ENCODE measurements around the gene MAPK8IP1. TPM values are rescaled to one million over a fixed set of nuclear protein-coding genes. Genes with fewer than 3 reads are reported as not detected.
A peak's percentile ranks its signal among the peaks of the same experiment; 100 is the strongest.

MAPK8IP1 gene
- total and polyA plus RNA-seq, 2 experiments from 2014 or later = 5.9 to 39.4 TPM

DNA sequence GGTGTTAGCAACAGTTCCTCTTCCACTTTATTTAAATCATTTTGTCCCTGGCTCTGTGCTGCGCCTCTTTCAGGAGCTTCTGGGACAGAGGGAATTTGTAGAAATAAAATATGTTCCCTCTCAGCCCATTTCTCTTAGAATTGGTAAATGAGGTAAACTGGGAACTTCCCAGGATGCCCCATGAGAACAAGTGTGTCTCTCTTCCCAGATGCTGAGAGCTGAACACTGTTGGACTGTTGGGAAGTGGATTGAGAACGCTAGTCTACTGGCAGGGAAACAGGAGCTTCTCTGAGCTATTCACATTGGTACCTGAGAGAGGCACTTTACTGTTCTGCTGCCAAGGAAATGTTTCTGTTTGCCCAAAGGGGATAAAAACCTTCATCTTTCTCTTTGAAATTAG is 34.2 kb upstream of the MAPK8IP1 start:
- Histone ChIP-seq H3K36me3 (ENCODE audit: insufficient read depth) (no peaks in the 10 kb centered on the region), H3K79me2 (replicated peaks; ENCODE audit: insufficient read depth) (peaks cover 26% of the 10 kb centered on the region), H2AFZ (no peak overlapping the region), H3K27me3 (ENCODE audit: insufficient read depth) (peaks cover 21% of the 10 kb centered on the region), H3K4me2 (no peak overlapping the region), H3F3A (replicated peaks; ENCODE audit: low read depth) (0 out of 2 replicates have a peak, but pooled peaks cover 8% of the 10 kb centered on the region), H3K9me2 (ENCODE audit: insufficient read depth) (no peaks in the 10 kb centered on the region), H3K4me1 (ENCODE audit: insufficient read depth) (peaks cover 50% of the 10 kb centered on the region), H3K27ac (ENCODE audit: low read depth) (no peak overlapping the region), H4K20me1 (replicated peaks; ENCODE audit: insufficient read depth) (peaks cover 38% of the 10 kb centered on the region), H3K4me3 (no peak overlapping the region)
- no peak for TF ChIP-seq EZH2phosphoT487 (IDR thresholded peaks at IDR 0.05; ENCODE audit: unreplicated experiment)
- peaks cover 14% of the 10 kb centered on the region for H3K27me3 Mint-ChIP-seq (ENCODE audit: insufficient read depth, low read depth, poor library complexity)
- no peaks in the 10 kb centered on the region for H3K9me3 Mint-ChIP-seq
- H3K27ac Mint-ChIP-seq = no peak overlapping the region
- no peaks in the 10 kb centered on the region for H3K36me3 Mint-ChIP-seq (ENCODE audit: low read depth)
- H3K4me1 Mint-ChIP-seq = peaks cover 56% of the 10 kb centered on the region
- H3K4me3 Mint-ChIP-seq = no peak overlapping the region
- DNase-seq (ENCODE audit: low spot score) (no peak), ATAC-seq (no peak)

DNA sequence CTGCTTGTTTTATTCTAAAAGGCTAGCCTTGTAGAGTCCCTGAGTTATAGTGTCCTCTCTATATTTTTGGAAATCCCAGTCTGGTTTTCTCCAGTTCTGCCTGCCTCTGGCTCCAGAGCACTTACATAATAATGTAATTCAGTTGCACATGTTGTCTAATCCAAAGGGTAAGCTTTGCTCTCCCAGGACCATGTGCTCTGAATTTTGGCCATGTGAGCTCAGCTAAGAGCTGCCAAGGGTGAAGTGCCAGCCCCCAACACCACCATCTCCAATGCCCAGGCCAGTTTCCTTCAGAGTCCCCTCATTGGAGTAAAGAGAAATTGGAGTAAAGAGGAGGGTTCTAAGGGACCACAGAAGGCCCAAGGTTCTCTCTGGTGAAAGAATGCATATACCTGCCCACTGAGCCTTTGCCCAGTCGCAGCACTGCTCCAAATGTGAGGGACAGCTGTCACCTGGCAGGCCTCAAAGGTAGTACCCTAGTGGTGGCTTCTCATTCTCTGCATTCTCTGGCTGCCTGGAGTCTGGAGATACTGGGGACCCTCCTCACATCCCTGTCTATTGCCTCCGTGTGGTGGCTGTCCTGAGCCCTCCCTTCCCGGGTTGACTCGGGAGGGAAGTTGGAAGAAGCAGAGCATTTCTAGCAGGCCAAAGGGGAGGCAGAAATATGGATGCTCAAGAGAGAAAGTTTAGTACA is 33.3 kb upstream of the MAPK8IP1 start:
- peak; percentile 66 for DNase-seq (ENCODE audit: low spot score)
- no peak for TF ChIP-seq POLR2AphosphoS5 (IDR thresholded peaks at IDR 0.05; ENCODE audit: low read depth)
- TF ChIP-seq CREB1 (CRISPR knock-in tag; IDR thresholded peaks at IDR 0.05; ENCODE audit: low read depth) = no peak
- TF ChIP-seq, protein P1, sequence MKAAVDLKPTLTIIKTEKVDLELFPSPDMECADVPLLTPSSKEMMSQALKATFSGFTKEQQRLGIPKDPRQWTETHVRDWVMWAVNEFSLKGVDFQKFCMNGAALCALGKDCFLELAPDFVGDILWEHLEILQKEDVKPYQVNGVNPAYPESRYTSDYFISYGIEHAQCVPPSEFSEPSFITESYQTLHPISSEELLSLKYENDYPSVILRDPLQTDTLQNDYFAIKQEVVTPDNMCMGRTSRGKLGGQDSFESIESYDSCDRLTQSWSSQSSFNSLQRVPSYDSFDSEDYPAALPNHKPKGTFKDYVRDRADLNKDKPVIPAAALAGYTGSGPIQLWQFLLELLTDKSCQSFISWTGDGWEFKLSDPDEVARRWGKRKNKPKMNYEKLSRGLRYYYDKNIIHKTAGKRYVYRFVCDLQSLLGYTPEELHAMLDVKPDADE (IDR thresholded peaks at IDR 0.05) = no peak
- TF ChIP-seq, protein P2, sequence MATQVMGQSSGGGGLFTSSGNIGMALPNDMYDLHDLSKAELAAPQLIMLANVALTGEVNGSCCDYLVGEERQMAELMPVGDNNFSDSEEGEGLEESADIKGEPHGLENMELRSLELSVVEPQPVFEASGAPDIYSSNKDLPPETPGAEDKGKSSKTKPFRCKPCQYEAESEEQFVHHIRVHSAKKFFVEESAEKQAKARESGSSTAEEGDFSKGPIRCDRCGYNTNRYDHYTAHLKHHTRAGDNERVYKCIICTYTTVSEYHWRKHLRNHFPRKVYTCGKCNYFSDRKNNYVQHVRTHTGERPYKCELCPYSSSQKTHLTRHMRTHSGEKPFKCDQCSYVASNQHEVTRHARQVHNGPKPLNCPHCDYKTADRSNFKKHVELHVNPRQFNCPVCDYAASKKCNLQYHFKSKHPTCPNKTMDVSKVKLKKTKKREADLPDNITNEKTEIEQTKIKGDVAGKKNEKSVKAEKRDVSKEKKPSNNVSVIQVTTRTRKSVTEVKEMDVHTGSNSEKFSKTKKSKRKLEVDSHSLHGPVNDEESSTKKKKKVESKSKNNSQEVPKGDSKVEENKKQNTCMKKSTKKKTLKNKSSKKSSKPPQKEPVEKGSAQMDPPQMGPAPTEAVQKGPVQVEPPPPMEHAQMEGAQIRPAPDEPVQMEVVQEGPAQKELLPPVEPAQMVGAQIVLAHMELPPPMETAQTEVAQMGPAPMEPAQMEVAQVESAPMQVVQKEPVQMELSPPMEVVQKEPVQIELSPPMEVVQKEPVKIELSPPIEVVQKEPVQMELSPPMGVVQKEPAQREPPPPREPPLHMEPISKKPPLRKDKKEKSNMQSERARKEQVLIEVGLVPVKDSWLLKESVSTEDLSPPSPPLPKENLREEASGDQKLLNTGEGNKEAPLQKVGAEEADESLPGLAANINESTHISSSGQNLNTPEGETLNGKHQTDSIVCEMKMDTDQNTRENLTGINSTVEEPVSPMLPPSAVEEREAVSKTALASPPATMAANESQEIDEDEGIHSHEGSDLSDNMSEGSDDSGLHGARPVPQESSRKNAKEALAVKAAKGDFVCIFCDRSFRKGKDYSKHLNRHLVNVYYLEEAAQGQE (IDR thresholded peaks at IDR 0.05; ENCODE audit: unreplicated experiment) = no peak
- TF ChIP-seq EZH2 (IDR thresholded peaks at IDR 0.05; ENCODE audit: low read depth, unreplicated experiment) = no peak
- TF ChIP-seq, protein P3, sequence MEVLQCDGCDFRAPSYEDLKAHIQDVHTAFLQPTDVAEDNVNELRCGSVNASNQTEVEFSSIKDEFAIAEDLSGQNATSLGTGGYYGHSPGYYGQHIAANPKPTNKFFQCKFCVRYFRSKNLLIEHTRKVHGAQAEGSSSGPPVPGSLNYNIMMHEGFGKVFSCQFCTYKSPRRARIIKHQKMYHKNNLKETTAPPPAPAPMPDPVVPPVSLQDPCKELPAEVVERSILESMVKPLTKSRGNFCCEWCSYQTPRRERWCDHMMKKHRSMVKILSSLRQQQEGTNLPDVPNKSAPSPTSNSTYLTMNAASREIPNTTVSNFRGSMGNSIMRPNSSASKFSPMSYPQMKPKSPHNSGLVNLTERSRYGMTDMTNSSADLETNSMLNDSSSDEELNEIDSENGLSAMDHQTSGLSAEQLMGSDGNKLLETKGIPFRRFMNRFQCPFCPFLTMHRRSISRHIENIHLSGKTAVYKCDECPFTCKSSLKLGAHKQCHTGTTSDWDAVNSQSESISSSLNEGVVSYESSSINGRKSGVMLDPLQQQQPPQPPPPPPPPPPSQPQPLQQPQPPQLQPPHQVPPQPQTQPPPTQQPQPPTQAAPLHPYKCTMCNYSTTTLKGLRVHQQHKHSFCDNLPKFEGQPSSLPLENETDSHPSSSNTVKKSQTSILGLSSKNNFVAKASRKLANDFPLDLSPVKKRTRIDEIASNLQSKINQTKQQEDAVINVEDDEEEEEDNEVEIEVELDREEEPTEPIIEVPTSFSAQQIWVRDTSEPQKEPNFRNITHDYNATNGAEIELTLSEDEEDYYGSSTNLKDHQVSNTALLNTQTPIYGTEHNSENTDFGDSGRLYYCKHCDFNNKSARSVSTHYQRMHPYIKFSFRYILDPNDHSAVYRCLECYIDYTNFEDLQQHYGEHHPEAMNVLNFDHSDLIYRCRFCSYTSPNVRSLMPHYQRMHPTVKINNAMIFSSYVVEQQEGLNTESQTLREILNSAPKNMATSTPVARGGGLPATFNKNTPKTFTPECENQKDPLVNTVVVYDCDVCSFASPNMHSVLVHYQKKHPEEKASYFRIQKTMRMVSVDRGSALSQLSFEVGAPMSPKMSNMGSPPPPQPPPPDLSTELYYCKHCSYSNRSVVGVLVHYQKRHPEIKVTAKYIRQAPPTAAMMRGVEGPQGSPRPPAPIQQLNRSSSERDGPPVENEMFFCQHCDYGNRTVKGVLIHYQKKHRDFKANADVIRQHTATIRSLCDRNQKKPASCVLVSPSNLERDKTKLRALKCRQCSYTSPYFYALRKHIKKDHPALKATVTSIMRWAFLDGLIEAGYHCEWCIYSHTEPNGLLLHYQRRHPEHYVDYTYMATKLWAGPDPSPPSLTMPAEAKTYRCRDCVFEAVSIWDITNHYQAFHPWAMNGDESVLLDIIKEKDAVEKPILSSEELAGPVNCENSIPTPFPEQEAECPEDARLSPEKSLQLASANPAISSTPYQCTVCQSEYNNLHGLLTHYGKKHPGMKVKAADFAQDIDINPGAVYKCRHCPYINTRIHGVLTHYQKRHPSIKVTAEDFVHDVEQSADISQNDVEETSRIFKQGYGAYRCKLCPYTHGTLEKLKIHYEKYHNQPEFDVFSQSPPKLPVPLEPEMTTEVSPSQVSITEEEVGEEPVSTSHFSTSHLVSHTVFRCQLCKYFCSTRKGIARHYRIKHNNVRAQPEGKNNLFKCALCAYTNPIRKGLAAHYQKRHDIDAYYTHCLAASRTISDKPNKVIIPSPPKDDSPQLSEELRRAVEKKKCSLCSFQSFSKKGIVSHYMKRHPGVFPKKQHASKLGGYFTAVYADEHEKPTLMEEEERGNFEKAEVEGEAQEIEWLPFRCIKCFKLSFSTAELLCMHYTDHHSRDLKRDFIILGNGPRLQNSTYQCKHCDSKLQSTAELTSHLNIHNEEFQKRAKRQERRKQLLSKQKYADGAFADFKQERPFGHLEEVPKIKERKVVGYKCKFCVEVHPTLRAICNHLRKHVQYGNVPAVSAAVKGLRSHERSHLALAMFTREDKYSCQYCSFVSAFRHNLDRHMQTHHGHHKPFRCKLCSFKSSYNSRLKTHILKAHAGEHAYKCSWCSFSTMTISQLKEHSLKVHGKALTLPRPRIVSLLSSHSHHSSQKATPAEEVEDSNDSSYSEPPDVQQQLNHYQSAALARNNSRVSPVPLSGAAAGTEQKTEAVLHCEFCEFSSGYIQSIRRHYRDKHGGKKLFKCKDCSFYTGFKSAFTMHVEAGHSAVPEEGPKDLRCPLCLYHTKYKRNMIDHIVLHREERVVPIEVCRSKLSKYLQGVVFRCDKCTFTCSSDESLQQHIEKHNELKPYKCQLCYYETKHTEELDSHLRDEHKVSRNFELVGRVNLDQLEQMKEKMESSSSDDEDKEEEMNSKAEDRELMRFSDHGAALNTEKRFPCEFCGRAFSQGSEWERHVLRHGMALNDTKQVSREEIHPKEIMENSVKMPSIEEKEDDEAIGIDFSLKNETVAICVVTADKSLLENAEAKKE (CRISPR knock-in tag; IDR thresholded peaks at IDR 0.05) = no peak
- no peak for TF ChIP-seq EZH2phosphoT487 (IDR thresholded peaks at IDR 0.05; ENCODE audit: unreplicated experiment)
- TF ChIP-seq STAT1 (IDR thresholded peaks at IDR 0.05; ENCODE audit: unreplicated experiment) = no peak

More for the DNA sequence above, 33.3 kb upstream of the MAPK8IP1 start:
- peaks cover 50% of the 10 kb centered on the region for H3K4me1 ChIP-seq (ENCODE audit: insufficient read depth)
- Mint-ChIP-seq H3K27me3 (ENCODE audit: insufficient read depth, low read depth, poor library complexity) (peaks cover 4% of the 10 kb centered on the region), H3K36me3 (ENCODE audit: low read depth) (no peaks in the 10 kb centered on the region), H3K9me3 (no peaks in the 10 kb centered on the region), H3K4me3 (no peak overlapping the region), H3K27ac (no peak overlapping the region), H3K4me1 (peaks cover 54% of the 10 kb centered on the region)
- no peaks in the 10 kb centered on the region for H3K36me3 ChIP-seq (ENCODE audit: insufficient read depth)
- peaks cover 40% of the 10 kb centered on the region for H4K20me1 ChIP-seq (replicated peaks; ENCODE audit: insufficient read depth)
- H2AFZ ChIP-seq = no peak overlapping the region
- H3K4me3 ChIP-seq = peak overlapping the region; percentile 7; the same call in 1 of the 2 replicates
- peaks cover 14% of the 10 kb centered on the region; the same call in 1 of the 2 replicates for H3K27me3 ChIP-seq (ENCODE audit: insufficient read depth)
- H3K27ac ChIP-seq (ENCODE audit: low read depth) = no peak overlapping the region
- ATAC-seq = peak; percentile 45
- 0 out of 2 replicates have a peak, but pooled peaks cover 4% of the 10 kb centered on the region for H3F3A ChIP-seq (replicated peaks; ENCODE audit: low read depth)
- H3K79me2 ChIP-seq (replicated peaks; ENCODE audit: insufficient read depth) = peaks cover 26% of the 10 kb centered on the region
- H3K9me2 ChIP-seq (ENCODE audit: insufficient read depth) = no peaks in the 10 kb centered on the region
- peak overlapping the region; percentile 36 for H3K4me2 ChIP-seq
